Measurements from ENCODE around the gene LMOD1.

The LMOD1 gene

GRCh38 chr1:201946224-201946908 lies at the start of gene LMOD1:
LMOD1 (minus strand) TSS chr1:201946548; CDS start chr1:201946340, 208 bp downstream.
- H3K27me3 ChIP-seq (replicated peaks): no peaks in the 10 kb centered on the region
- TF ChIP-seq CTCF (IDR thresholded peaks at IDR 0.05; ENCODE audit: low read depth, low read length, missing control alignments): no peak
- peak within 1 kb of the TSS; percentile 54 for H3K27ac ChIP-seq
- DNase-seq: peak; percentile 93
- peak within 1 kb of the TSS; percentile 47 for H3K4me3 ChIP-seq (ENCODE audit: low read depth, low read length)
- no peaks in the 10 kb centered on the region for H3K36me3 ChIP-seq (replicated peaks)
- in situ Hi-C loops (cut with HindIII; ENCODE audit: low pct_ligation_motif_present, low sequenced_read_pairs): no loop called here

GRCh38 chr1:201990427-201990826 lies 44.1 kb upstream of the LMOD1 start:
- in situ Hi-C loops (cut with HindIII; ENCODE audit: low pct_ligation_motif_present, low sequenced_read_pairs): no loop called here

GRCh38 chr1:201989354-201990128 lies 43.2 kb upstream of the LMOD1 start:
- no peak overlapping the region for H3K27ac ChIP-seq
- TF ChIP-seq CTCF (IDR thresholded peaks at IDR 0.05; ENCODE audit: low read depth, low read length, missing control alignments): no peak
- H3K4me3 ChIP-seq (ENCODE audit: low read depth, low read length): no peak overlapping the region
- H3K36me3 ChIP-seq (replicated peaks): peaks cover 36% of the 10 kb centered on the region
- in situ Hi-C loops (cut with HindIII; ENCODE audit: low pct_ligation_motif_present, low sequenced_read_pairs): no loop called here
- no peak for DNase-seq
- no peaks in the 10 kb centered on the region for H3K27me3 ChIP-seq (replicated peaks)

More at GRCh38 chr1:201990427-201990826, 44.1 kb upstream of the LMOD1 start:
- Histone ChIP-seq H3K27me3 (replicated peaks) (no peaks in the 10 kb centered on the region), H3K36me3 (replicated peaks) (peaks cover 36% of the 10 kb centered on the region), H3K27ac (no peak overlapping the region), H3K4me3 (ENCODE audit: low read depth, low read length) (no peak overlapping the region)
- TF ChIP-seq CTCF (IDR thresholded peaks at IDR 0.05; ENCODE audit: low read depth, low read length, missing control alignments): no peak
- no peak for DNase-seq

- in situ Hi-C loops (cut with HindIII; ENCODE audit: low pct_ligation_motif_present, low sequenced_read_pairs): no loop called here
- no peak for DNase-seq
- Histone ChIP-seq H3K27me3 (replicated peaks) (no peaks in the 10 kb centered on the region), H3K27ac (no peak overlapping the region), H3K36me3 (replicated peaks) (peaks cover 30% of the 10 kb centered on the region), H3K4me3 (ENCODE audit: low read depth, low read length) (no peak overlapping the region)
- TF ChIP-seq CTCF (IDR thresholded peaks at IDR 0.05; ENCODE audit: low read depth, low read length, missing control alignments): no peak
These were observed 42.3 kb upstream of the LMOD1 start for GRCh38 chr1:201988601-201989000.

GRCh38 chr1:201985355-201985754 lies 39.0 kb upstream of the LMOD1 start:
- Histone ChIP-seq H3K27me3 (replicated peaks) (no peaks in the 10 kb centered on the region), H3K27ac (no peak overlapping the region), H3K4me3 (ENCODE audit: low read depth, low read length) (no peak overlapping the region), H3K36me3 (replicated peaks) (peaks cover 14% of the 10 kb centered on the region)
- no peak for TF ChIP-seq CTCF (IDR thresholded peaks at IDR 0.05; ENCODE audit: low read depth, low read length, missing control alignments)
- no peak for DNase-seq
- in situ Hi-C loops (cut with HindIII; ENCODE audit: low pct_ligation_motif_present, low sequenced_read_pairs): no loop called here
